ENCODE data around the gene STS. TPM values are rescaled to one million over a fixed set of nuclear protein-coding genes. Genes with fewer than 3 reads are reported as not detected.

STS gene
- total RNA-seq, 1 experiment from 2014 or later, result 3.3 TPM

- intact Hi-C loops (cut with micrococcal nuclease), result loop anchor here (10.0 kb wide), 1 partner anchor 790 kb away; the partner anchor contains the start of gene PNPLA4
- Histone ChIP-seq H3K27ac (ENCODE audit: low read length) (no peak overlapping the region), H3F3A (ENCODE audit: low read length, unreplicated experiment) (no peaks in the 10 kb centered on the region), H3K9ac (ENCODE audit: low read length) (no peak overlapping the region), H3K79me2 (ENCODE audit: low read length) (peaks cover 78% of the 10 kb centered on the region), H3K36me3 (ENCODE audit: low read depth, low read length) (no peaks in the 10 kb centered on the region), H4K20me1 (ENCODE audit: low read length) (no peaks in the 10 kb centered on the region), H3K4me1 (ENCODE audit: insufficient read depth, low read length) (peaks cover 33% of the 10 kb centered on the region), H3K9me2 (replicated peaks; ENCODE audit: low read length) (no peaks in the 10 kb centered on the region), H2AFZ (ENCODE audit: low read length) (no peak overlapping the region), H3K4me3 (ENCODE audit: low read length) (no peak overlapping the region), H3K4me2 (ENCODE audit: low read length) (no peak overlapping the region), H3K9me3 (ENCODE audit: low read length) (no peaks in the 10 kb centered on the region), H3K27me3 (ENCODE audit: low read length) (no peaks in the 10 kb centered on the region)
- ATAC-seq (no peak), DNase-seq (no peak)
- ChIA-PET CTCF (interaction anchor here (0.6 kb wide), 1 partner anchor 19 kb away, joined by 7 read pairs; no protein-coding TSS in a partner anchor), POLR2A (ENCODE audit: unreplicated experiment) (no interaction called here)
- TF ChIP-seq EZH2phosphoT487 (IDR thresholded peaks at IDR 0.05; ENCODE audit: borderline replicate concordance, low read length) (no peak), EZH2 (IDR thresholded peaks at IDR 0.05; ENCODE audit: low read length, unreplicated experiment) (no peak), CTCF (conservative IDR thresholded peaks at IDR 0.05; ENCODE audit: low read depth, low read length) (no peak)
- no TSS peak for BruUV-seq (replicated peaks)
Observed at GRCh38 chrX:7134981-7135380, 12.5 kb upstream of the STS start.

GRCh38 chrX:7139202-7140081, 8.1 kb upstream of the STS start:
- CTCF ChIA-PET, result no interaction called here
- Histone ChIP-seq H3K4me1 (ENCODE audit: insufficient read depth, low read length) (peaks cover 25% of the 10 kb centered on the region), H3K9ac (ENCODE audit: low read length) (no peak overlapping the region), H3K4me3 (ENCODE audit: low read length) (no peak overlapping the region), H3K27ac (ENCODE audit: low read length) (no peak overlapping the region), H4K20me1 (ENCODE audit: low read length) (no peaks in the 10 kb centered on the region), H3K79me2 (ENCODE audit: low read length) (peaks cover 89% of the 10 kb centered on the region), H3K27me3 (ENCODE audit: low read length) (no peaks in the 10 kb centered on the region), H3K9me3 (ENCODE audit: low read length) (no peaks in the 10 kb centered on the region), H3K36me3 (ENCODE audit: low read depth, low read length) (no peaks in the 10 kb centered on the region; the same call in 1 of the 2 replicates), H3K9me2 (replicated peaks; ENCODE audit: low read length) (no peaks in the 10 kb centered on the region), H3F3A (ENCODE audit: low read length, unreplicated experiment) (no peaks in the 10 kb centered on the region), H2AFZ (ENCODE audit: low read length) (no peak overlapping the region), H3K4me2 (ENCODE audit: low read length) (no peak overlapping the region)
- DNase-seq (peak; percentile 39), ATAC-seq (no peak)
- TF ChIP-seq EZH2 (IDR thresholded peaks at IDR 0.05; ENCODE audit: low read length, unreplicated experiment) (no peak), EZH2phosphoT487 (IDR thresholded peaks at IDR 0.05; ENCODE audit: borderline replicate concordance, low read length) (no peak), CTCF (conservative IDR thresholded peaks at IDR 0.05; ENCODE audit: low read depth, low read length) (no peak)
- POLR2A ChIA-PET (ENCODE audit: unreplicated experiment), result no interaction called here
- intact Hi-C loops (cut with micrococcal nuclease), result loop anchor here (10.0 kb wide), 1 partner anchor 785 kb away; the partner anchor contains the start of gene PNPLA4
- BruUV-seq (replicated peaks), result no TSS peak

GRCh38 chrX:7143076-7143475, 4.4 kb upstream of the STS start:
- H2AFZ ChIP-seq (ENCODE audit: low read length), result no peak overlapping the region
- ATAC-seq (peak; percentile 79), DNase-seq (peak; percentile 71)
- no peaks in the 10 kb centered on the region for H4K20me1 ChIP-seq (ENCODE audit: low read length)
- ChIA-PET CTCF (no interaction called here), POLR2A (ENCODE audit: unreplicated experiment) (interaction anchor here (0.6 kb wide), 1 partner anchor 23 kb away, joined by 5 read pairs; no protein-coding TSS in a partner anchor)
- H3K4me2 ChIP-seq (ENCODE audit: low read length), result peak overlapping the region; percentile 42
- H3K9me3 ChIP-seq (ENCODE audit: low read length), result no peaks in the 10 kb centered on the region
- no peaks in the 10 kb centered on the region for H3F3A ChIP-seq (ENCODE audit: low read length, unreplicated experiment)
- no peak overlapping the region for H3K9ac ChIP-seq (ENCODE audit: low read length)
- H3K27ac ChIP-seq (ENCODE audit: low read length), result peak overlapping the region; percentile 80
- H3K27me3 ChIP-seq (ENCODE audit: low read length), result no peaks in the 10 kb centered on the region
- H3K4me1 ChIP-seq (ENCODE audit: insufficient read depth, low read length), result peaks cover 43% of the 10 kb centered on the region
- TF ChIP-seq EZH2 (IDR thresholded peaks at IDR 0.05; ENCODE audit: low read length, unreplicated experiment) (no peak), EZH2phosphoT487 (IDR thresholded peaks at IDR 0.05; ENCODE audit: borderline replicate concordance, low read length) (no peak), CTCF (conservative IDR thresholded peaks at IDR 0.05; ENCODE audit: low read depth, low read length) (no peak)
- no peak overlapping the region for H3K4me3 ChIP-seq (ENCODE audit: low read length)
- H3K36me3 ChIP-seq (ENCODE audit: low read depth, low read length), result no peaks in the 10 kb centered on the region; the same call in 1 of the 2 replicates
- intact Hi-C loops (cut with micrococcal nuclease), result no loop called here
- no TSS peak for BruUV-seq (replicated peaks)
- H3K79me2 ChIP-seq (ENCODE audit: low read length), result peaks cover 91% of the 10 kb centered on the region
- no peaks in the 10 kb centered on the region for H3K9me2 ChIP-seq (replicated peaks; ENCODE audit: low read length)
